GM13976 (cell line): ENCODE results near the gene CHI3L2.
A peak's percentile ranks its signal among the peaks of the same experiment; 100 is the strongest.

Source experiments
- DNase-seq: peaks from one replicate; pipeline ENCODE4 v3.0.0; 2012; ENCODE audit warnings: low spot score
- in situ Hi-C: fragments of 300-500 bp; cut with MboI; formaldehyde crosslinking; loops from one replicate; pipeline ENCODE4 v1.12.0; 2022; ENCODE audit warnings: low sequenced_read_pairs, mixed read lengths, inconsistent platforms; ENCODE audit not compliant: unreplicated experiment
- TF ChIP-seq, protein P1 (sequence below): IDR thresholded peaks from 2 replicates; pipeline ENCODE4 v1.5.1; 2012; ENCODE audit warnings: borderline replicate concordance, mild to moderate bottlenecking; ENCODE audit not compliant: insufficient read depth; ENCODE audit errors: extremely low read depth, missing control alignments, control extremely low read depth

Gene CHI3L2

DNA sequence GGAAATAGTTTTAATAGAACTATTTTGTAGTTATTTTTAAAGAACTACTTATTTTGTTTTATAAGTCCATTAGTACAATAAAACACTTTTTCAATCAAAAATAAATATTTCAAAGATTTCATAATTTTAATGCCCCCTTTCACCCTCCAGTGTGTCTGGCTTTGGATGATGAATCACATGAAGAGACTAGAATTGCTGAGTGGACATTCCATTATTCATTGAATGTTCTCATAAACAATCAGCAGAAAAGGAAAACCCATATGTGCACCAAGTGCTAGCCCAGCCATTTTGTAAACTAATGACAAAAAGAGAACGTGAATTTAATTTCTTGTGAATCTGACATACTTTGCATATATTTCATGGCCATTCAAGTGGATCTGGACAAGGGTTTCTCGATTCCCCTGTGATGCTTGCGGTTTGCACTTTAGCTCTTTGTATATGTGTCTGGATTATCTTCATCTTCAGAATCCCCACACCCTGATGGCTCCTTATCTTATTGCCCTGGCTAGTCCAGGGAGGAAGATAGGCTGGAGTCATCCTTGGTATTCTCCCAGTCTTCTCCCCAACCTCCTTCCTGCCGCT lies 42.4 kb downstream of the CHI3L2 start:
- TF ChIP-seq, protein P1, sequence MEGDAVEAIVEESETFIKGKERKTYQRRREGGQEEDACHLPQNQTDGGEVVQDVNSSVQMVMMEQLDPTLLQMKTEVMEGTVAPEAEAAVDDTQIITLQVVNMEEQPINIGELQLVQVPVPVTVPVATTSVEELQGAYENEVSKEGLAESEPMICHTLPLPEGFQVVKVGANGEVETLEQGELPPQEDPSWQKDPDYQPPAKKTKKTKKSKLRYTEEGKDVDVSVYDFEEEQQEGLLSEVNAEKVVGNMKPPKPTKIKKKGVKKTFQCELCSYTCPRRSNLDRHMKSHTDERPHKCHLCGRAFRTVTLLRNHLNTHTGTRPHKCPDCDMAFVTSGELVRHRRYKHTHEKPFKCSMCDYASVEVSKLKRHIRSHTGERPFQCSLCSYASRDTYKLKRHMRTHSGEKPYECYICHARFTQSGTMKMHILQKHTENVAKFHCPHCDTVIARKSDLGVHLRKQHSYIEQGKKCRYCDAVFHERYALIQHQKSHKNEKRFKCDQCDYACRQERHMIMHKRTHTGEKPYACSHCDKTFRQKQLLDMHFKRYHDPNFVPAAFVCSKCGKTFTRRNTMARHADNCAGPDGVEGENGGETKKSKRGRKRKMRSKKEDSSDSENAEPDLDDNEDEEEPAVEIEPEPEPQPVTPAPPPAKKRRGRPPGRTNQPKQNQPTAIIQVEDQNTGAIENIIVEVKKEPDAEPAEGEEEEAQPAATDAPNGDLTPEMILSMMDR, result no peak
- in situ Hi-C loops, result no loop called here
- peak; percentile 20 for DNase-seq

DNA sequence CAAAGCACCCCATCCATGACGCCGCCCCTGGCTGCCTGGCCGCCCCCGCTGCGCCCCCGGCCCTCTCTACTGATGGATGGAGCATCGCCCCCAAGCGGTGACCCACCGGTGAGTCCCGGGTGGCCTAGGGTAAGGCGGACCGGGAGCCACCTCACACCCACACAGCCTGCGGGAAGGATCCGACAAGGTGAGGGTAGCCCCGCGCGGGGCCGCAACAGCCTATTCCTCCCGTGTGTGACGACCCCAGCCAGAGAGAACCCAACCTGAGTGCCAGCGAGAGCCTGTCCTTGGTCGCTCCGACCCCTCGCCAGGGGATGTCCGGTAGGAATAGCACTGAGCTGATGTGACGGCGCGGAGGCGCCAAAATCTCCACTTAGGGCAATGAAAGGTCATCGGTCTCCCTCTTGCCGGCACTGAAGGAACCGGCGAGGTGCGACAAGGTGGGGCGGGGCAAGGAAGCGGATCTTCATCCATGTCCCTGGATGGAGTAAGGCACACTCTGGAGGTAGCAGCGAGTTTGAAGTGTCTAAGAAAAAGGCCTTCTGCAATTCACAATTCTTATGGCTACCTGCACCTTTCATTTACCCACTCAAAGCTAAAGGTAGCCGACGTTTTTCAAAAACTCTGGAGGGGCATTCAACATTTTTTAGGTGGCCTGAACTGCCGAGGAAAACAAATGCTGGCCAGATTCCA lies 43.4 kb downstream of the CHI3L2 start:
- TF ChIP-seq, protein P1, result no peak
- in situ Hi-C loops, result no loop called here
- DNase-seq, result peak; percentile 38

DNA sequence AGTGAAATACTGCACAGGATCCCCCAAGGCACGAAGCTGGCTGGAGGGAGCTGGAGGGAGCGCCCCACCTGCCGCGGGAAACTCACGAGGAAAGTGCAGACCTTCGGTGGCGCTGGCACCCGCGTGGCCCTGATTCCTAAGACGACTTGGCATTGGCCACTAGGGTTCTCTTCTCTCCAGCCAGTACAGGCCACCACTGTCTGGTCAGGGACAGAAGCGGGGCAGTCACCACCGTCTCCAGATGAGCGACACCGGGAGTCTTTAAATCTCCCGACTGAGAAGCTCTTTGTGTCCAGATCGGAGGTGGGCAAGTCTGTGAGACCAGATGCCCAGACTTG lies 43.9 kb downstream of the CHI3L2 start:
- in situ Hi-C loops, result no loop called here
- TF ChIP-seq, protein P1, result no peak
- DNase-seq, result no peak

DNA sequence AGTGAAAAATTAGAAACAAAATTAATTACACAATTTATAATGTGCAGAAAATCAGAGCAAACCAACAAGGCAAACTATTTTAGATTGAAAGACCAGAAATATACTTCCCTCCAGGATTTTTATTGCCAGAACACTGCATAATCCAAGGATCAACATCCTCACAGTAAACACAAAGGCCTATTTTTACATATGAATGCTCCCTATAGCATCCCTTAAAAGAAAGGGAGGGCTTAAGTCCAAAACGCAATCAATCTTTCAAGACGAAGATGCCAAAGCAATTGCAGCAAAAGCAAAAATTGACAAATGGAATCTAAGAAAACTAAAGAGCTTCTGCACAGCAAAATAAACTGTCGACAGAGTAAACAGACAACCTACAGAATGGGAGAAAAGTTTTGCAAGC lies 44.6 kb downstream of the CHI3L2 start:
- DNase-seq, result no peak
- in situ Hi-C loops, result no loop called here
- TF ChIP-seq, protein P1, result no peak

DNA sequence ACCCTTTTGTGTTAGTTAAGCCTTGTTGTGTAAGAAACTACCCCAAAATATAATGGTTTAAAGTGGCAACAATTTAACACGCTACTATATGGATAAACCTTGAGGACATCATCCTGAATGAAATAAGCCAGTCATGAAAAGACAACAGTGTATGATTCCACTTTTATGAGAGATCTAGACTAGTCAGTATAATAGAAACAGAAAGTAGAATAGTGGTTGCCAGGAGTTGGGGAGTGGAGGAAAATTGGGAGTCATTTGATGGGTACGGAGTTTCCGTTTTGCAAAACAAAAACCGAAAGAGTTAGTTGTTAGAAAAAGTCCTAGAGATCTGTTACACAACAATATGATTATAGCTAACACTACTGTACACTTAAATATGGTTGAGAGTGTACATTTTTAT lies 47.1 kb downstream of the CHI3L2 start:
- in situ Hi-C loops, result no loop called here
- peak; percentile 18 for DNase-seq
- TF ChIP-seq, protein P1, result no peak

DNA sequence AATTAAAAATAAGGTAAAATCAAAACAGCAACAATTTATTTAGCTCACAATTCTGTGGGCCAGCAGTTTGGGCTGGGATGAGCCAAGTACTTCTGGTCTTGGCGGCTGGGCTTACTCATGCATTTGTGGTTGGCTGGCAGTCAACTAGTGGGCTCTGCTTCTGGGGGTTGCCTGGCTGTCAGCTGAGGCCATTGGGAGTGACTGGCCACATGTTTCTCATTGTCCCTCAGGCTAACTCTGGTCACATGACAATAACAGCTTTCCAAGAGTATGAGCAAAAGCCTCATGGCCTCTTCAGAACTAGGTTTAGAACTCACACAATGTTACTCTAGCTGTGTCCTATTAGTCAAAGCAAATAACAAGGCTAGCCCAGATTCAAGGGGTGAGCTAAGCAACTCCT lies 47.6 kb downstream of the CHI3L2 start:
- DNase-seq, result peak; percentile 18
- TF ChIP-seq, protein P1, result no peak
- in situ Hi-C loops, result no loop called here
